AG04450 (cell line): Measurements from ENCODE around the gene LTF. TPM values are rescaled to one million over a fixed set of nuclear protein-coding genes. Genes with fewer than 3 reads are reported as not detected.

Experiments
- CTCF ChIA-PET: fragments of 300-600, 350-600 bp; formaldehyde crosslinking; extraction: SDS; loops from one replicate; lab custom pipeline; 2022; ENCODE audit warnings: antibody characterized with exemption, inconsistent platforms; lab: Charles Lee
- POLR2A ChIA-PET: fragments of 350-600 bp; formaldehyde crosslinking; extraction: SDS; loops from one replicate; lab custom pipeline; 2021; ENCODE audit warnings: antibody characterized with exemption, inconsistent platforms; lab: Yijun Ruan, JAX
- DNase-seq: peaks from one replicate; pipeline ENCODE4 v3.0.0-alpha.2; 2011; ENCODE audit warnings: low read depth, low spot score
- H3K27ac ChIP-seq: one replicate; pipeline ENCODE4 v1.5.1; 2012; ENCODE audit warnings: low read depth, low read length, control low read depth
- H3K27me3 ChIP-seq: one replicate; pipeline ENCODE4 v1.6.0; 2012; ENCODE audit warnings: low read length; ENCODE audit not compliant: control insufficient read depth, insufficient read depth
- H3K4me3 ChIP-seq: 2 replicates; pipeline ENCODE4 v1.5.1; 2011; ENCODE audit warnings: mild to moderate bottlenecking, low read depth, low read length, control low read depth
- H3K9me3 ChIP-seq: 2 replicates; pipeline ENCODE4 v1.5.1; 2012; ENCODE audit warnings: low read length; ENCODE audit not compliant: control insufficient read depth, insufficient read depth
- polyA plus RNA-seq: library from polyadenylated mRNA; depleted of rRNA; stranded (reverse); fragments of >200 nt; gene quantifications from 2 replicates; pipeline ENCODE4 v1.2.3, GENCODE V29; 2011
- TF ChIP-seq, protein P1 (sequence below): IDR thresholded peaks from 2 replicates; pipeline ENCODE4 v1.5.1; 2011; ENCODE audit warnings: low read depth, low read length, control low read depth, inconsistent platforms

Gene LTF
- polyA plus RNA-seq, 1 experiment, result not detected

- Histone ChIP-seq H3K27me3 (no peaks in the 10 kb centered on the region), H3K27ac (no peak overlapping the region), H3K4me3 (no peak overlapping the region), H3K9me3 (no peaks in the 10 kb centered on the region)
- POLR2A ChIA-PET, result no interaction called here
- DNase-seq, result no peak
- CTCF ChIA-PET, result interaction anchor here (3.4 to 4.6 kb wide), 2 partner anchors 12 kb away, joined by 24 to 30 read pairs; no protein-coding TSS in a partner anchor
- TF ChIP-seq, protein P1, sequence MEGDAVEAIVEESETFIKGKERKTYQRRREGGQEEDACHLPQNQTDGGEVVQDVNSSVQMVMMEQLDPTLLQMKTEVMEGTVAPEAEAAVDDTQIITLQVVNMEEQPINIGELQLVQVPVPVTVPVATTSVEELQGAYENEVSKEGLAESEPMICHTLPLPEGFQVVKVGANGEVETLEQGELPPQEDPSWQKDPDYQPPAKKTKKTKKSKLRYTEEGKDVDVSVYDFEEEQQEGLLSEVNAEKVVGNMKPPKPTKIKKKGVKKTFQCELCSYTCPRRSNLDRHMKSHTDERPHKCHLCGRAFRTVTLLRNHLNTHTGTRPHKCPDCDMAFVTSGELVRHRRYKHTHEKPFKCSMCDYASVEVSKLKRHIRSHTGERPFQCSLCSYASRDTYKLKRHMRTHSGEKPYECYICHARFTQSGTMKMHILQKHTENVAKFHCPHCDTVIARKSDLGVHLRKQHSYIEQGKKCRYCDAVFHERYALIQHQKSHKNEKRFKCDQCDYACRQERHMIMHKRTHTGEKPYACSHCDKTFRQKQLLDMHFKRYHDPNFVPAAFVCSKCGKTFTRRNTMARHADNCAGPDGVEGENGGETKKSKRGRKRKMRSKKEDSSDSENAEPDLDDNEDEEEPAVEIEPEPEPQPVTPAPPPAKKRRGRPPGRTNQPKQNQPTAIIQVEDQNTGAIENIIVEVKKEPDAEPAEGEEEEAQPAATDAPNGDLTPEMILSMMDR, result no peak
Observed at GRCh38 chr3:46500656-46501635, 36.2 kb upstream of the LTF start.

- no peak for DNase-seq
- Histone ChIP-seq H3K27ac (no peak overlapping the region), H3K4me3 (no peak overlapping the region), H3K9me3 (no peaks in the 10 kb centered on the region), H3K27me3 (no peaks in the 10 kb centered on the region)
- ChIA-PET CTCF (interaction anchor here (0.7 to 4.6 kb wide), 2 partner anchors 10 to 40 kb away, joined by 3 to 30 read pairs; no protein-coding TSS in a partner anchor), POLR2A (interaction anchor here (0.9 kb wide), 1 partner anchor 9 kb away, joined by 3 read pairs; no protein-coding TSS in a partner anchor)
- TF ChIP-seq, protein P1, result no peak
Observed at GRCh38 chr3:46498916-46499519, 34.3 kb upstream of the LTF start.

GRCh38 chr3:46497556-46498265 is 33.0 kb upstream of the LTF start, which contains the start of gene RTP3:
RTP3 (plus strand) TSS chr3:46497976; CDS start chr3:46498063, 87 bp downstream.
- TF ChIP-seq, protein P1, result no peak
- Histone ChIP-seq H3K27me3 (no peaks in the 10 kb centered on the region), H3K4me3 (no peak within 1 kb of the TSS), H3K9me3 (no peaks in the 10 kb centered on the region), H3K27ac (peak within 1 kb of the TSS; percentile 21)
- ChIA-PET CTCF (interaction anchor here (0.9 to 4.6 kb wide), 3 partner anchors 9 to 131 kb away, joined by 3 to 30 read pairs (median 12); no protein-coding TSS in a partner anchor), POLR2A (no interaction called here)
- no peak for DNase-seq

- ChIA-PET CTCF (interaction anchor here (0.5 to 4.6 kb wide), 6 partner anchors 8 to 393 kb away, joined by 3 to 30 read pairs (median 4); no protein-coding TSS in a partner anchor), POLR2A (interaction anchor here (1.1 kb wide), 1 partner anchor 61 kb away, joined by 3 read pairs; no protein-coding TSS in a partner anchor)
- DNase-seq, result no peak
Observed at GRCh38 chr3:46496746-46497555, 32.2 kb upstream of the LTF start.

More at GRCh38 chr3:46496746-46497555, 32.2 kb upstream of the LTF start:
- no peaks in the 10 kb centered on the region for H3K9me3 ChIP-seq
- TF ChIP-seq, protein P1, result peak; percentile 48
- H3K27ac ChIP-seq, result peak overlapping the region; percentile 21
- no peak overlapping the region for H3K4me3 ChIP-seq
- no peaks in the 10 kb centered on the region for H3K27me3 ChIP-seq
